ENCODE data around the gene HPSE. TPM values are rescaled to one million over a fixed set of nuclear protein-coding genes. Genes with fewer than 3 reads are reported as not detected.

Gene HPSE
- total RNA-seq, 1 donor from 2014 or later, result 10.6 TPM

- intact Hi-C loops (cut with micrococcal nuclease), result no loop called here
Measured at GRCh38 chr4:83251447-83251830, 83.2 kb downstream of the HPSE start.

GRCh38 chr4:83250687-83251446 is 83.8 kb downstream of the HPSE start:
- intact Hi-C loops (cut with micrococcal nuclease), result no loop called here

- intact Hi-C loops (cut with micrococcal nuclease), result no loop called here
Measured at GRCh38 chr4:83248486-83248885, 86.2 kb downstream of the HPSE start.

DNA sequence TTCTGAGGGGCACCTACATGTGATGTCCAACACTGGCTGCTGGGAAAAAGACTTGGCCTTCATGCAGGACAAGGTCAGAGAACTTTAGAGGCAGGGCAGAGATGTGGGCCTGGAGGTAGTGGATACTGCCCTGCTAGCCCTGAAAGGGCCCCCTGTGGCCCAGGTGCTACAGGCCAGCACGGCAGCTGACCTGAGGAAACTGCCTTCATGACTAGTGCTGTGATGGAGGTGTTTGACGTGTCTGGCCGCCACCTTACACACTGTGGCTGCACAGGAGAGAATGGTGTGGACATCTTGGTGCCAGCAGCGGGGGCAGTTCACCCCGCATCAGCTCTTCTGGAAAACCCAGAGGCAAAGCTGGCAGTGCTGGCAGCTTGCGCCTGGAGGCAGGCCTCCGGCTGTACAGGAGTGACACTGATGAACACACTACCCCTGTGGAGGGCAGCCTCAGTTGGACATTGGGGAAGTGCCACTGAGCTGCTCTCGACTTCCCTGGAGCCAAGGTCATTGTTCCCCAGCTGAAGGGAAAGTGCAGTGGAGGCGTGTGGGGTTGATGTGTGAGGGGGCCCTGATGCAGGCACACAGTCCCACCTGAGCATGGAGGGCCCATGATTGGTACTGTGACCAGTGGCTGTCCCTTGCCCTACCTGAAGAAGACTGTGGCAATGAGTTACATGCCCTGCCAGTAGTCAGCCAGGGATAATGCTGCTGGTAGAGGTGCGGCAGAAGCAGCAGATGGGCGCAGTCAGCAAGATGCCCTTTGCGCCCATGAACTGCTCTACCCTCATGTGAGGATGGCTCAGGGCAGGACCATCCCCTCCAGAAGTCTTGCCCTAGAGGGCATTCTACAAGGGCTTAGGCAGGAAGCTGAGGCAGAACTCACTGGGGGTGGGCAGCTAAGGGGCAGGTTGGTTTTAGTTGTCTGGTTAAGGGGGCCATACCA is 87.0 kb downstream of the HPSE start:
- intact Hi-C loops (cut with micrococcal nuclease), result no loop called here

Other genes starting within 250 kb of the HPSE start
- gene PLAC8, start 220.1 kb downstream of the HPSE start, total RNA-seq, result 127 and 135 TPM in 2 replicates
- gene COQ2, start 50.0 kb downstream of the HPSE start, total RNA-seq, result 14.7 and 15.5 TPM in 2 replicates
- 14.5 TPM in 2 replicates for gene HELQ, start 121.0 kb upstream of the HPSE start, total RNA-seq
- gene MRPS18C, start 121.2 kb upstream of the HPSE start, total RNA-seq, result 69.6 and 72.4 TPM in 2 replicates
- gene ABRAXAS1, start 150.3 kb upstream of the HPSE start, total RNA-seq, result 15.4 and 17.5 TPM in 2 replicates
- 10.3 and 11.1 TPM in 2 replicates for gene GPAT3, start 201.3 kb upstream of the HPSE start, total RNA-seq